ENCODE data around the gene RIPPLY3.

The RIPPLY3 gene

DNA sequence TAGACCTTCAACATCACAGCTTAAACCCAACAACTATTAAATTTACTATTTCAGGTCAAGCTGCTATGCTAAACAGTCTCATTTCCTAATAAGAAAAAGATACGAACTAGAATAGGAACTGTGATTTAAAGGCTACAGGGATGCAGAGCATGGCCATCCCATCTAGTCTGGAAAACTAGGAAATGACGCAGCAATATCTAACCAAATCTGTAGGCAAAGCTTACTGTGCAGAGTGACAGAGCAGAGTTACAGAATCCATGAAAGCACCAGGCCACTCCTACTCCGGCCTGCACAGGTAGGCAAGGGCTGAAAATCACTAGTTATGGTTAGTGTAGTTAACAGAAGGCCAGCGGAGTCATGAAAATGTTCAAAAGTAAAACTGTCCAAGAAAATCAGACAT is 42.1 kb upstream of the RIPPLY3 start:
- TF ChIP-seq SIN3A (IDR thresholded peaks at IDR 0.05; ENCODE audit: borderline replicate concordance, insufficient read depth, low read length) (no peak), POLR2AphosphoS5 (IDR thresholded peaks at IDR 0.05; ENCODE audit: low read depth, low read length) (no peak), TAF1 (IDR thresholded peaks at IDR 0.05; ENCODE audit: borderline replicate concordance, insufficient read depth, low read length) (no peak), FOXP2 (optimal IDR thresholded peaks at IDR 0.05; ENCODE audit: borderline replicate concordance, extremely low read depth, extremely low read length, insufficient read depth) (no peak)
- TF ChIP-seq, protein P1, sequence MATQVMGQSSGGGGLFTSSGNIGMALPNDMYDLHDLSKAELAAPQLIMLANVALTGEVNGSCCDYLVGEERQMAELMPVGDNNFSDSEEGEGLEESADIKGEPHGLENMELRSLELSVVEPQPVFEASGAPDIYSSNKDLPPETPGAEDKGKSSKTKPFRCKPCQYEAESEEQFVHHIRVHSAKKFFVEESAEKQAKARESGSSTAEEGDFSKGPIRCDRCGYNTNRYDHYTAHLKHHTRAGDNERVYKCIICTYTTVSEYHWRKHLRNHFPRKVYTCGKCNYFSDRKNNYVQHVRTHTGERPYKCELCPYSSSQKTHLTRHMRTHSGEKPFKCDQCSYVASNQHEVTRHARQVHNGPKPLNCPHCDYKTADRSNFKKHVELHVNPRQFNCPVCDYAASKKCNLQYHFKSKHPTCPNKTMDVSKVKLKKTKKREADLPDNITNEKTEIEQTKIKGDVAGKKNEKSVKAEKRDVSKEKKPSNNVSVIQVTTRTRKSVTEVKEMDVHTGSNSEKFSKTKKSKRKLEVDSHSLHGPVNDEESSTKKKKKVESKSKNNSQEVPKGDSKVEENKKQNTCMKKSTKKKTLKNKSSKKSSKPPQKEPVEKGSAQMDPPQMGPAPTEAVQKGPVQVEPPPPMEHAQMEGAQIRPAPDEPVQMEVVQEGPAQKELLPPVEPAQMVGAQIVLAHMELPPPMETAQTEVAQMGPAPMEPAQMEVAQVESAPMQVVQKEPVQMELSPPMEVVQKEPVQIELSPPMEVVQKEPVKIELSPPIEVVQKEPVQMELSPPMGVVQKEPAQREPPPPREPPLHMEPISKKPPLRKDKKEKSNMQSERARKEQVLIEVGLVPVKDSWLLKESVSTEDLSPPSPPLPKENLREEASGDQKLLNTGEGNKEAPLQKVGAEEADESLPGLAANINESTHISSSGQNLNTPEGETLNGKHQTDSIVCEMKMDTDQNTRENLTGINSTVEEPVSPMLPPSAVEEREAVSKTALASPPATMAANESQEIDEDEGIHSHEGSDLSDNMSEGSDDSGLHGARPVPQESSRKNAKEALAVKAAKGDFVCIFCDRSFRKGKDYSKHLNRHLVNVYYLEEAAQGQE (IDR thresholded peaks at IDR 0.05; ENCODE audit: insufficient read depth in 1 of 2, low read depth in 2 of 2, low read length in 2 of 2) = no peak

DNA sequence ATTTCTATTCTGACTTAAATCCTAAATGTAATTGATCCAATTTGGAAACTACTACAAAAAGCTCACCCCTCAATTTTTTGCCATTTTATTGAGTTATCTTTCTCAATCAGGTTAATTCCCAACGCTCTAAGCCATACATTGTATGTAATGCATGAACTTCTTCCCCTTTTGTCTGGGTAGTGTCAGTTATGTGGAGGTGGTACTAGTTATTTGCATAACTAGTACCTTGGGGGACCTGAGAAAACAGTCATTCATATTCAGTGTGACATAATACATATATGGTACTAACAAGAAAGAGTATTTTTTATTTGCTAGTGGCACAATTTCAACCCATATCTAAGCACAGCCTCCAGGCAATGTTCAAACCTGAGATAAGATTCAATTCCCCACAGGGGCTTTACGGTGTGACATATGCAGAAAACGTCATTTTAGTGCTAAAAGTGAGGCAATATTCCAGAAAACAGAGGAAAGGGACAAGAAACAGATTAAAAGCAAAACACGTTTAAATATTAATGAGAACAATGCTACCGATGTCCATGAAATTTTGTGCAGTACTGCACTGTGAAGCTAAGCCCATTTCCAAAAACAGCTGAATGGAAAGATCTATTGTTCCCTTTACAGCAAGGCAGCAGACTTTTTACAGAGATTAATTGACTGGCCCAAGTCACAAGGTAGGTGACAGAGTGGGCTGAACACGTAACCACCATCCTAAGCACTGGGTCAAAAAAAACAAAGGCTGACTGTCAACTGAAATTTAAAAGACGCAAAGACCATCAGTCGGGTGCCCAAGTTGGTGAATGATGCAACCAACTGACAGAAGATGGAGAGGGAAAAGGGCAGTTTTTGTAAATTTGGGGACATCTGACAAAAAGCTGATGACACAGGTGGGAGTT is 41.4 kb upstream of the RIPPLY3 start:
- TF ChIP-seq SIN3A (IDR thresholded peaks at IDR 0.05; ENCODE audit: borderline replicate concordance, insufficient read depth, low read length) = no peak
- TF ChIP-seq, protein P1 (IDR thresholded peaks at IDR 0.05; ENCODE audit: insufficient read depth in 1 of 2, low read depth in 2 of 2, low read length in 2 of 2) = no peak
- no peak for TF ChIP-seq FOXP2 (optimal IDR thresholded peaks at IDR 0.05; ENCODE audit: borderline replicate concordance, extremely low read depth, extremely low read length, insufficient read depth)
- no peak for TF ChIP-seq POLR2AphosphoS5 (IDR thresholded peaks at IDR 0.05; ENCODE audit: low read depth, low read length)
- no peak for TF ChIP-seq TAF1 (IDR thresholded peaks at IDR 0.05; ENCODE audit: borderline replicate concordance, insufficient read depth, low read length)

DNA sequence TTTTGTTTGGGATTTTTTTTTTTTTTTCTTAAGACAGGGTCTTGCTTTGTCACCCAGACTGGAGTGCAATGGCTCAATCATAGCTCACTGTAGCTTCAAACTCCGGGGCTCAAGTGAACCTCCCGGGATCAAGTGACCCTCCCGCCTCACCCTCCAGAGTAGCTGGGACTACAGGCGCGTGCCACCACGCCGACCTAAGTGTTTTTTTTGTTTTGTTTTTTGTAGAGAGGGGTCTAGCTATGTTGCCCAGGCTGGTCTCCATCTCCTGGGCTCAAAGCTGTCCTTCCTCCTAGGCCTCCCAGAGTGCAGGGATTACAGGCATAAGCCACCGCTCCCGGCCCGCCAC is 40.8 kb upstream of the RIPPLY3 start:
- TF ChIP-seq TAF1 (IDR thresholded peaks at IDR 0.05; ENCODE audit: borderline replicate concordance, insufficient read depth, low read length) = no peak

DNA sequence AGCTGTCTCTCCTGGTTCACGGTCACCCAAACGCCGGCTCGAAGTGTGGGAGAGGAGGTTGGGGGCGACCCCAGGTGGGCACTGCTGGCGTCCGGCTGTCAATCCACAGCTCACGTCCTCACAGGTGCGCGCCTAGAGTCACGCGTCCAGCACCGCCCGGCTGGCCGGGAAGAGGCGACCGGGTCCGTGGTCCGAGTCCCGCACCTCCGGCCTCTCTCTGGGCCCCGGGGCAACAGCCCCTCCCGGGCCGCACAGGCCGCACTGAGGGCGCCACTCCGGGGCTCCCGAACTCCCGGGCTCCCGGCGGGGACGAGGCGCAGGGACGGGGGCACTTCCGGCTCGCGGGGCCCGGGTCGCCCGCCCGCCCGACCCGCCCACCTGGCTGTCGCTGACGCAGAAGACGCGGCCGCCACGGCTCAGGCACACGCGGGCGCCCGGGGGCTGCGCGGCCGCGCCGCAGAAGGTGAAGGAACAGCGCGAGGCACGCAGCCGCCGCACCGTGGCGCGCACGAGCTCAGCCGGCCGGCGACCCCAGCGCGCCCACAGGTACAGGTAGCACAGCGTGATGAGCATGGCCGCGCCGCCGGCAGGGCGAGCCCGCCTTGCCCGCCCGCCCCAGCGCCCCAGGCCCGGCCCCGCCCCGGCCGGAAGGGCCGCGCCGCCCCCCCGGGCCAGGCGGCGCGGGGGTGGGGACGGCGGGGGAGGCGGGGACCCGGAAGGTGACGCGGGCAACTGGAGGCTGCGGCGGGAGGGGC is 40.3 kb upstream of the RIPPLY3 start, which contains the start of gene HLCS:
Gene HLCS (minus strand): TSS at position 604 of the 755 bp plus-strand sequence. CDS start 31 bp downstream, at position 573.
- peak; percentile 10 for TF ChIP-seq FOXP2 (optimal IDR thresholded peaks at IDR 0.05; ENCODE audit: borderline replicate concordance, extremely low read depth, extremely low read length, insufficient read depth)
- TF ChIP-seq, protein P1 (IDR thresholded peaks at IDR 0.05; ENCODE audit: insufficient read depth in 1 of 2, low read depth in 2 of 2, low read length in 2 of 2) = 0 out of 4 replicates have a peak, but pooled peaks of 1 of the 2 experiments have one; percentile 7
- peak; percentile 19; the same call in 1 of the 2 replicates for TF ChIP-seq POLR2AphosphoS5 (IDR thresholded peaks at IDR 0.05; ENCODE audit: low read depth, low read length)
- no peak for TF ChIP-seq TAF1 (IDR thresholded peaks at IDR 0.05; ENCODE audit: borderline replicate concordance, insufficient read depth, low read length)
- no peak for TF ChIP-seq SIN3A (IDR thresholded peaks at IDR 0.05; ENCODE audit: borderline replicate concordance, insufficient read depth, low read length)

DNA sequence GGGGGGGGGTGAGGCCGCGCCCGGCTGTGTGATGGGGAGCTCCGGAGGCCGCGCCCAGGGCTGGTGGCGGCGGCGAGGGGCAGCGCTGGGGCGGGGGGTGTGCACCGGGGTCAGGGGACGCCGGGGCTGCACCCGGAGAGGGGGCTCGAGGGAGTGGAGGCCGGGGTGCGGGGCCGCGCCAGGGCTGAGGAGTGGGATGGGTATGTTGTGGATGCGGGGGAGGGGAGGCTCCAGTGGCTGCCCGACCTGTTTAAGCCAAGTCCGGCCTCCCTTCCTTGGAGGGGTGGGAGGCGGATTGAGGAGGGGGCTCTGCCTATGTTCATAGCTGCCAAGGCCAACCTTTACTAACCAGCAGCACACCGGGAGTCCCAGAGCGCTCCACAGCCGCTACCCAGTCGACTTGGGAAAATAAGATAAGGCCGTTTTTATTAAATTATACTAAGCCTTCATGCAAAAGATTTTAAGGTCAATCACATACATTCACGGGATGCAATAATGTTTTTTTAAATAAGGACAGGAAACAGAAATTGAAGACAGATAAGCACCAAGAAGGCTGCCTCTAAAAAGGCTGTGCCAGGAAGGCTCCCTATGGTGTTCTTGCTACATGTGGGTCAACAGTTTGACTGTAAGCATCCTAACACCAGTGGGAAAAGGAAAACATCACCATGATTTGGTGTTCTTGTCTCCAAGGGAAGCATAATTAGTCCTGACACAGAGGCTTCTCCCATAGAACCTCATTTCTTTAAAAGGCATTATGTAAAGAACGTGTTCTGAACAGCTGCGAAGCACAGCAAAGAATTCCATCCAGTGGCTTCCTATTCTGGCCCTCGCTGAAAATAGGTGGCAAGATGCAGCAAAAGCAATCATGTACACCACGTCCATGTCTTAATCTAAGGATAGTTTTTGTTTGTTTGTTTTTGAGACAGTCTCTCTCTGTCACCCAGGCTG is 39.4 kb upstream of the RIPPLY3 start:
- no peak for TF ChIP-seq TAF1 (IDR thresholded peaks at IDR 0.05; ENCODE audit: borderline replicate concordance, insufficient read depth, low read length)
- TF ChIP-seq POLR2AphosphoS5 (IDR thresholded peaks at IDR 0.05; ENCODE audit: low read depth, low read length) = no peak
- TF ChIP-seq FOXP2 (optimal IDR thresholded peaks at IDR 0.05; ENCODE audit: borderline replicate concordance, extremely low read depth, extremely low read length, insufficient read depth) = no peak
- TF ChIP-seq, protein P1 (IDR thresholded peaks at IDR 0.05; ENCODE audit: insufficient read depth in 1 of 2, low read depth in 2 of 2, low read length in 2 of 2) = no peak
- TF ChIP-seq SIN3A (IDR thresholded peaks at IDR 0.05; ENCODE audit: borderline replicate concordance, insufficient read depth, low read length) = no peak

All from PFSK-1 (cell line).